K562 (cell line): Measurements from ENCODE around the gene PIK3CB. TPM values are rescaled to one million over a fixed set of nuclear protein-coding genes. Genes with fewer than 3 reads are reported as not detected.
A peak's percentile ranks its signal among the peaks of the same experiment; 100 is the strongest.

Experiments
- C11orf30 ChIP-seq: fragments of 450-650 bp; IDR thresholded peaks from 2 replicates; pipeline ENCODE4 v1.6.1; 2016; ENCODE audit warnings: low read depth, mild to moderate bottlenecking
- DDX20 ChIP-seq: fragments of 450-650 bp; IDR thresholded peaks from 2 replicates; pipeline ENCODE4 v1.6.1; 2016; ENCODE audit warnings: missing genetic modification characterization, low read depth, mild to moderate bottlenecking, missing compliant biosample characterization, moderate library complexity
- LARP7 ChIP-seq: fragments of 450-650 bp; IDR thresholded peaks from 2 replicates; pipeline ENCODE4 v1.6.1; 2016
- MYNN ChIP-seq, 2 experiments: sonication (generic); formaldehyde crosslinking in 1 of 2; IDR thresholded peaks; 2 replicates each; pipeline versions ENCODE4 v1.5.0 to v1.6.1; 2016 to 2020; ENCODE audit warnings: antibody characterized with exemption in 1 of 2, missing genetic modification reagents in 1 of 2
- RFX7 ChIP-seq: fragments of 250-450 bp; sonication (Bioruptor Pico); IDR thresholded peaks from 2 replicates; pipeline ENCODE4 v1.5.1; 2021; ENCODE audit warnings: mild to moderate bottlenecking
- SMC3 ChIP-seq: conservative IDR thresholded peaks from 2 replicates; pipeline ENCODE4 v1.6.1; 2011; ENCODE audit warnings: low read depth, low read length, improper control_type of control experiment; ENCODE audit not compliant: insufficient read depth
- TAF15 ChIP-seq: fragments of 200-400 bp; formaldehyde crosslinking; IDR thresholded peaks from 2 replicates; pipeline ENCODE4 v1.6.1; 2017; ENCODE audit warnings: mild to moderate bottlenecking, low read depth, low read length, moderate library complexity
- THRAP3 ChIP-seq: fragments of 450-650 bp; IDR thresholded peaks from 2 replicates; pipeline ENCODE4 v1.6.1; 2016; ENCODE audit warnings: mild to moderate bottlenecking, inconsistent platforms, borderline replicate concordance
- TRIM28 ChIP-seq: fragments of 450-650 bp; IDR thresholded peaks from 2 replicates; pipeline ENCODE4 v1.6.1; 2017
- TSHZ1 ChIP-seq: fragments of 250-450 bp; sonication (Bioruptor Pico); IDR thresholded peaks from 2 replicates; pipeline ENCODE4 v1.4.0; 2020; ENCODE audit warnings: mild to moderate bottlenecking, moderate library complexity
- ZBTB40 ChIP-seq, 2 experiments: fragments of 450-650 bp in 1 of 2; sonication (generic) in 1 of 2; formaldehyde crosslinking in 1 of 2; IDR thresholded peaks; 2 replicates each; pipeline versions ENCODE4 v1.7.1 to v1.9.0; 2016 to 2022; ENCODE audit warnings: inconsistent platforms in 1 of 2, mild to moderate bottlenecking in 1 of 2, missing genetic modification reagents in 1 of 2
- ZBTB5 ChIP-seq: fragments of 450-650 bp; IDR thresholded peaks from 2 replicates; pipeline ENCODE4 v1.6.1; 2017; ENCODE audit warnings: antibody characterized with exemption
- ZNF197 ChIP-seq: fragments of 200-800 bp; sonication (Bioruptor generic); IDR thresholded peaks from 2 replicates; pipeline ENCODE4 v1.6.1; 2016; ENCODE audit warnings: low read depth, missing genetic modification characterization, missing compliant biosample characterization
- ZNF668 ChIP-seq: fragments of 250-450 bp; sonication (Bioruptor Pico); IDR thresholded peaks from 2 replicates; pipeline ENCODE4 v1.8.0; 2022; ENCODE audit warnings: mild to moderate bottlenecking, inconsistent platforms
- ZNF699 ChIP-seq: fragments of 250-450 bp; sonication (Bioruptor Pico); IDR thresholded peaks from 2 replicates; pipeline ENCODE4 v1.8.0; 2021; ENCODE audit warnings: mild to moderate bottlenecking, moderate library complexity; ENCODE audit not compliant: insufficient replicate concordance
- polyA plus RNA-seq, 8 experiments: library from polyadenylated mRNA; depleted of rRNA in 4 of 8; stranded (reverse) in 5 of 8; unstranded in 3 of 8; fragments of >200 nt; fragmentation: Nextera tagmentation in 2 of 8; fragmentation: Illumina TruSeq in 1 of 8; extraction: Ambion mirVana in 2 of 8; extraction: Trizol in 1 of 8; gene quantifications; 2 replicates each; pipeline versions ENCODE4 v1.2.1 to v1.2.3, GENCODE V29; 2011 to 2014; ENCODE audit warnings: inconsistent platforms in 1 of 8, missing spikeins in 1 of 8
- total RNA-seq, 7 experiments: library from RNA; depleted of rRNA in 6 of 7; stranded (reverse); fragments of >200 nt in 6 of 7; fragmentation: Illumina TruSeq in 2 of 7; extraction: Trizol in 2 of 7; gene quantifications; 2 replicates each; pipeline versions ENCODE4 v1.2.1 to v1.2.3, GENCODE V29; 2011 to 2021; ENCODE audit warnings: low replicate concordance in 1 of 7

Gene PIK3CB
- total and polyA plus RNA-seq, 9 of the 15 experiments (the other 6 are each of a cell fraction or from before 2014, with no cell fraction given), result 15.3 to 62.6 (median 28.3) TPM

- no peak for TF ChIP-seq TSHZ1 (CRISPR knock-in tag)
- TF ChIP-seq MYNN (IDR thresholded peaks at IDR 0.05), result no peak
- no peak for TF ChIP-seq MYNN (CRISPR knock-in tag; IDR thresholded peaks at IDR 0.05)
- no peak for TF ChIP-seq ZBTB5
- no peak for TF ChIP-seq SMC3
- no peak for TF ChIP-seq DDX20
- TF ChIP-seq RFX7 (CRISPR knock-in tag), result no peak
- no peak for TF ChIP-seq THRAP3
- TF ChIP-seq C11orf30, result no peak
- TF ChIP-seq ZNF197, result no peak
- no peak for TF ChIP-seq LARP7
- peak; percentile 90 for TF ChIP-seq TRIM28
- TF ChIP-seq ZNF699 (CRISPR knock-in tag), result no peak
- no peak for TF ChIP-seq ZBTB40 (IDR thresholded peaks at IDR 0.05)
- no peak for TF ChIP-seq ZBTB40 (CRISPR knock-in tag; IDR thresholded peaks at IDR 0.05)
- no peak for TF ChIP-seq TAF15
- TF ChIP-seq ZNF668 (CRISPR knock-in tag), result no peak
These were observed 159.3 kb downstream of the PIK3CB start (continued) for GRCh38 chr3:138675393-138675792.
